ENCODE measurements around the gene NES. TPM values are rescaled to one million over a fixed set of nuclear protein-coding genes. Genes with fewer than 3 reads are reported as not detected.

NES gene
- total RNA-seq, 2 donors from 2014 or later, result 65.8 to 103 TPM

DNA sequence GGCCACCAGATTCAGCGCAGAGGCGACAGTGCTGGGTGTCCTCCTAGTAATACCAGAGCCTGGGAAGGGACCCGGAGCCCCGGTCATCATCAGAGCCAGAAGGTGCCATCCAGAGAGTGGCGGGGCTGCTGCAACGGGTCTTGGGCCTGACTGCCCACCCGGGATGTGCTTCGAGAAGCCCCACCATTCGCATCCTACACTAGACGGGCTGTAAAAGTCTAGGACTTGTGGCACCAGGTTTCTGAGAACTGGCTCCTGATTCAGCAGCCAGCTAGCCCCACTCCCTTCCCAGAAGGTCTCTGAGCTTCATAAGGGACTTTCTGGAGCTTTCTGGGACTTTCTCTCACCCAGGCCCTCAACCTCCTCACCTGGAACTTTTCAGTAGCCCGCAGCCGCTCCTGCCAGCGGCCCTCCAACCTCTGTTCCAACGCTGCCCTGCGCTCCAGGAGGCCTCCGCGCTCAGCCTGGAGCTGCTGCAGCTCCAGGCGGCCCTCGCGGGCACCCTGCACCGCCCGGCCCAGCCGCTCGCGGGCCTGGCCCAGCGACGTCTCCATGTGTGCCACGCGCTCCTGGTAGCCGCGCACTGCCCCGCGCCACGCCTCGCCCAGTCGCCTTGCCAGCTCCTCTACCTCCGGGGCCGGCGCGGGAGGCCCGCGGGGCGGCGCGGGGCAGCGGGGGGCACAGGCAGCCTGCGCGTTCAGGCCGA is 940 bp downstream of the NES start:
- Mint-ChIP-seq H3K9me3 (no peaks in the 10 kb centered on the region), H3K27me3 (ENCODE audit: insufficient read depth) (peaks cover 23% of the 10 kb centered on the region), H3K27ac (peak overlapping the region; percentile 74), H3K4me1 (peaks cover 39% of the 10 kb centered on the region), H3K36me3 (ENCODE audit: low read depth) (peaks cover 26% of the 10 kb centered on the region), H3K4me3 (peak overlapping the region; percentile 70)
- H3K9me3 ChIP-seq (ENCODE audit: control insufficient read depth, low read length), result no peaks in the 10 kb centered on the region
- H3K27ac ChIP-seq (ENCODE audit: low read depth, low read length), result peak overlapping the region; percentile 100
- H3K36me3 ChIP-seq (ENCODE audit: control insufficient read depth, insufficient read depth, low read length), result peaks cover 19% of the 10 kb centered on the region
- DNase-seq, result no peak
- H3K27me3 ChIP-seq (ENCODE audit: control insufficient read depth, insufficient read depth, low read length, poor library complexity, severe bottlenecking), result no peaks in the 10 kb centered on the region
- peaks cover 11% of the 10 kb centered on the region for H3K4me1 ChIP-seq (ENCODE audit: control insufficient read depth, insufficient read depth, low read length)
- WGBS, 2 experiments (ENCODE audit: insufficient coverage in 1 of 2, insufficient read length in 1 of 2), result 9 to 20% methylated on average over 6 to 49 of the region's 49 CpGs
- peak overlapping the region; percentile 78 for H3K9ac ChIP-seq (ENCODE audit: extremely low read depth, low read length, poor library complexity, severe bottlenecking)
- TF ChIP-seq CTCF (conservative IDR thresholded peaks at IDR 0.05), result no peak
- H3K4me3 ChIP-seq (ENCODE audit: low read length), result peak overlapping the region; percentile 81

DNA sequence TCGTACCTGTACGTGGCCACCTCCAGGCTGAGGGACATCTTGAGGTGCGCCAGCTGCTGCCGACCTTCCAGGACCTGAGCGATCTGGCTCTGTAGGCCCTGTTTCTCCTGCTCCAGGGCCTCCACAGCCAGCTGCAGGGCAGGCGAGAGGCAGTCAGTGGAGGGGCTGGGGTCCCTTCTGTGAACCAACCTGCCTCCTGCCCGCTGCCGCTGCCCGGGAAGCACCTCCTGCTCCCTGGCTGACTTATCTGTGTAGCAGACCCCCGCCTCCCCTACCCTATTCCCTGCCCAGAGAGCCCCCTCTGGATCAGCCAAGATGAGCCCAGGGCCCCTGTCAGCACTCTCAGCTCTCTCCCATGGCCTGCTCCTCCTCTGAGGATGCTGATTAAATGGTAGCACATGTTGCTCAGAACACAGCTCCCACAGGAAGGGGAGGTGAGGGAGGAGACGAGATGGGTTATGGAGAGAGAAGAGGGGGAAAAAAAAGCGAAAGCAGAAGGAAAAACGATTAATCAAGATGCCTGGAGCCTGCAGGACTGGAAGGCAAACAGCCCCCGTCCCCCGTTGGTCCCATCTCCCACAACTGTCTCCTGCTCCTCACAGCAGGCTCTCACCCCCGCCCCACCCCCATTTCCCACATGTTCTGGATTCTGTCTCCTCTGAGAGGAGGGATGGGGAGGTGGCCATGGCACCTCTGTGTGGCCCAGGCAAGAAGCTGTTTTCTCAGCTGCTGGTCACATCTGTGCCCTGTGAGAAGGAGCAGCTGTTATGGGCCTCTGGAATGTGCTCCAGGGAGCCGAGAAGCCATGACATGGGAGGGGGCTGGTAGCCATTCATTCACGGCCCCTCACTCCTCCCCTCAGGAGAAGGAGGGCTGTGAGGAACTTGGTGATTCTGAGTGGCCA is 1.7 kb downstream of the NES start:
- peaks cover 19% of the 10 kb centered on the region for H3K27me3 Mint-ChIP-seq (ENCODE audit: insufficient read depth)
- H3K27ac Mint-ChIP-seq, result peak overlapping the region; percentile 74
- Histone ChIP-seq H3K4me3 (ENCODE audit: low read length) (peak overlapping the region; percentile 81), H3K9ac (ENCODE audit: extremely low read depth, low read length, poor library complexity, severe bottlenecking) (peak overlapping the region; percentile 78), H3K27me3 (ENCODE audit: control insufficient read depth, insufficient read depth, low read length, poor library complexity, severe bottlenecking) (no peaks in the 10 kb centered on the region), H3K36me3 (ENCODE audit: control insufficient read depth, insufficient read depth, low read length) (peaks cover 19% of the 10 kb centered on the region), H3K9me3 (ENCODE audit: control insufficient read depth, low read length) (no peaks in the 10 kb centered on the region), H3K27ac (ENCODE audit: low read depth, low read length) (peak overlapping the region; percentile 100), H3K4me1 (ENCODE audit: control insufficient read depth, insufficient read depth, low read length) (peaks cover 11% of the 10 kb centered on the region)
- H3K4me3 Mint-ChIP-seq, result peak overlapping the region; percentile 70
- DNase-seq, result peak; percentile 85
- no peaks in the 10 kb centered on the region for H3K9me3 Mint-ChIP-seq
- 48 to 52% methylated on average over 10 to 18 of the region's 18 CpGs for WGBS, 2 experiments (ENCODE audit: insufficient coverage in 1 of 2, insufficient read length in 1 of 2)
- no peak for TF ChIP-seq CTCF (conservative IDR thresholded peaks at IDR 0.05)
- H3K4me1 Mint-ChIP-seq, result peaks cover 39% of the 10 kb centered on the region
- peaks cover 29% of the 10 kb centered on the region for H3K36me3 Mint-ChIP-seq (ENCODE audit: low read depth)

GRCh38 chr1:156673387-156674121 is 3.7 kb downstream of the NES start:
- peak overlapping the region; percentile 39 for H3K9ac ChIP-seq (ENCODE audit: extremely low read depth, low read length, poor library complexity, severe bottlenecking)
- peak overlapping the region; percentile 64 for H3K4me3 ChIP-seq (ENCODE audit: low read length)
- no peaks in the 10 kb centered on the region for H3K9me3 Mint-ChIP-seq
- H3K27ac ChIP-seq (ENCODE audit: low read depth, low read length), result peak overlapping the region; percentile 100
- H3K4me1 Mint-ChIP-seq, result peaks cover 49% of the 10 kb centered on the region
- H3K9me3 ChIP-seq (ENCODE audit: control insufficient read depth, low read length), result no peaks in the 10 kb centered on the region
- H3K27ac Mint-ChIP-seq, result peak overlapping the region; percentile 97
- WGBS, 2 experiments (ENCODE audit: insufficient coverage in 1 of 2, insufficient read length in 1 of 2), result 17 to 44% methylated on average over 3 to 8 of the region's 8 CpGs
- no peaks in the 10 kb centered on the region for H3K27me3 ChIP-seq (ENCODE audit: control insufficient read depth, insufficient read depth, low read length, poor library complexity, severe bottlenecking)
- peak; percentile 97 for DNase-seq
- TF ChIP-seq CTCF (conservative IDR thresholded peaks at IDR 0.05), result no peak
- H3K4me3 Mint-ChIP-seq, result peak overlapping the region; percentile 70
- peaks cover 29% of the 10 kb centered on the region for H3K36me3 Mint-ChIP-seq (ENCODE audit: low read depth)
- H3K36me3 ChIP-seq (ENCODE audit: control insufficient read depth, insufficient read depth, low read length), result peaks cover 19% of the 10 kb centered on the region
- H3K27me3 Mint-ChIP-seq (ENCODE audit: insufficient read depth), result peaks cover 5% of the 10 kb centered on the region
- peaks cover 11% of the 10 kb centered on the region for H3K4me1 ChIP-seq (ENCODE audit: control insufficient read depth, insufficient read depth, low read length)

Data from endodermal cell (in vitro differentiated cells).